Peyer's patch (tissue), 4 donors: ENCODE data around the gene PLXNA4. TPM values are rescaled to one million over a fixed set of nuclear protein-coding genes. Genes with fewer than 3 reads are reported as not detected.

ENCODE experiments used
- DNase-seq, 3 donors: peaks; one replicate each; pipeline ENCODE4 v3.0.0-alpha.2; 2017 to 2019
- H3K27ac ChIP-seq, 4 donors: fragments of 200-600 bp; sonication (generic); one replicate each; pipeline ENCODE4 v1.5.1; 2016 to 2019
- H3K27me3 ChIP-seq, 2 donors: fragments of 200-600 bp; sonication (generic); one replicate each; pipeline ENCODE4 v1.5.1; 2019
- H3K36me3 ChIP-seq, 3 donors: fragments of 200-600 bp; sonication (generic); one replicate each; pipeline ENCODE4 v1.5.1; 2016 to 2019
- H3K4me1 ChIP-seq, 4 donors: fragments of 200-600 bp; sonication (generic); one replicate each; pipeline ENCODE4 v1.5.1; 2016 to 2019
- H3K4me3 ChIP-seq, 4 donors: fragments of 200-600 bp; sonication (generic); 1 replicate in 3 of 4; 2 replicates in 1 of 4; pipeline ENCODE4 v1.5.1; 2016 to 2019; ENCODE audit warnings: mild to moderate bottlenecking in 1 of 4
- H3K9me3 ChIP-seq, 4 donors: fragments of 200-600 bp; sonication (generic); one replicate each; pipeline ENCODE4 v1.5.1; 2016 to 2019; ENCODE audit warnings: mild to moderate bottlenecking in 1 of 4
- CTCF ChIP-seq, 6 experiments: fragments of 450-650 bp in 4 of 6; fragments of 200-600 bp in 2 of 6; sonication (generic) in 1 of 6; IDR thresholded peaks; one replicate each; pipeline ENCODE4 v1.5.1; 2017 to 2019; ENCODE audit warnings: antibody characterized with exemption in 6 of 6, mild to moderate bottlenecking in 3 of 6, moderate library complexity in 1 of 6
- POLR2A ChIP-seq, 2 donors: fragments of 450-650 bp; IDR thresholded peaks; one replicate each; pipeline ENCODE4 v1.5.1; 2017; ENCODE audit warnings: antibody characterized with exemption in 2 of 2, mild to moderate bottlenecking in 2 of 2, moderate library complexity in 2 of 2
- total RNA-seq, 4 donors: library from RNA; depleted of rRNA; stranded (reverse); fragments of >200 nt; gene quantifications; one replicate each; pipeline ENCODE4 v1.1.0, GENCODE V29; 2016

The PLXNA4 gene
- total RNA-seq, 4 donors from 2014 or later = 1.4 to 3.8 (median 3.0) TPM

GRCh38 chr7:132379292-132379691 lies 197.0 kb downstream of the PLXNA4 start:
- TF ChIP-seq POLR2A (IDR thresholded peaks at IDR 0.05) (no peak), CTCF (IDR thresholded peaks at IDR 0.05) (no peak)
- Histone ChIP-seq H3K9me3 (no peaks in the 10 kb centered on the region), H3K4me3 (no peak overlapping the region), H3K36me3 (no peaks in the 10 kb centered on the region), H3K4me1 (peaks cover 0 to 32% (median 4%) of the 10 kb centered on the region in 4 donors), H3K27ac (no peak overlapping the region), H3K27me3 (no peaks in the 10 kb centered on the region)
- DNase-seq = no peak

GRCh38 chr7:132377703-132378584 lies 198.3 kb downstream of the PLXNA4 start:
- TF ChIP-seq CTCF (IDR thresholded peaks at IDR 0.05) (no peak), POLR2A (IDR thresholded peaks at IDR 0.05) (no peak)
- Histone ChIP-seq H3K27ac (peak overlapping the region in 2 of 4 donors; percentile 64 to 71), H3K4me1 (peaks cover 0 to 41% (median 6%) of the 10 kb centered on the region in 4 donors), H3K9me3 (no peaks in the 10 kb centered on the region), H3K27me3 (no peaks in the 10 kb centered on the region), H3K36me3 (no peaks in the 10 kb centered on the region), H3K4me3 (no peak overlapping the region)
- DNase-seq = peak in 1 of 3 donors; percentile 67

GRCh38 chr7:132377015-132377414 lies 199.3 kb downstream of the PLXNA4 start:
- no peaks in the 10 kb centered on the region for H3K9me3 ChIP-seq
- DNase-seq = no peak
- H3K36me3 ChIP-seq = no peaks in the 10 kb centered on the region
- H3K4me3 ChIP-seq = no peak overlapping the region
- H3K4me1 ChIP-seq = peaks cover 0 to 47% (median 6%) of the 10 kb centered on the region in 4 donors
- no peak for TF ChIP-seq POLR2A (IDR thresholded peaks at IDR 0.05)
- TF ChIP-seq CTCF (IDR thresholded peaks at IDR 0.05) = no peak
- peak overlapping the region in 3 of 4 donors; percentile 38 to 80 (median 71) for H3K27ac ChIP-seq
- H3K27me3 ChIP-seq = no peaks in the 10 kb centered on the region

- Histone ChIP-seq H3K4me1 (peaks cover 0 to 47% (median 6%) of the 10 kb centered on the region in 4 donors), H3K27me3 (no peaks in the 10 kb centered on the region), H3K4me3 (no peak overlapping the region), H3K36me3 (no peaks in the 10 kb centered on the region), H3K27ac (peak overlapping the region in 3 of 4 donors; percentile 38 to 80 (median 71)), H3K9me3 (no peaks in the 10 kb centered on the region)
- DNase-seq = no peak
- TF ChIP-seq CTCF (IDR thresholded peaks at IDR 0.05) (no peak), POLR2A (IDR thresholded peaks at IDR 0.05) (no peak)
These were observed 199.8 kb downstream of the PLXNA4 start for GRCh38 chr7:132376361-132377013.

GRCh38 chr7:132373879-132374278 lies 202.4 kb downstream of the PLXNA4 start:
- H3K27ac ChIP-seq = no peak overlapping the region
- no peak overlapping the region for H3K4me3 ChIP-seq
- no peaks in the 10 kb centered on the region for H3K27me3 ChIP-seq
- no peaks in the 10 kb centered on the region for H3K9me3 ChIP-seq
- DNase-seq = no peak
- no peak for TF ChIP-seq POLR2A (IDR thresholded peaks at IDR 0.05)
- TF ChIP-seq CTCF (IDR thresholded peaks at IDR 0.05) = no peak
- H3K36me3 ChIP-seq = no peaks in the 10 kb centered on the region
- H3K4me1 ChIP-seq = peaks cover 0 to 46% (median 6%) of the 10 kb centered on the region in 4 donors
